Osteocyte (in vitro differentiated cells): ENCODE results near the gene S100A10. TPM values are rescaled to one million over a fixed set of nuclear protein-coding genes. Genes with fewer than 3 reads are reported as not detected.

Experiments
- DNase-seq: peaks from one replicate; pipeline ENCODE4 v3.0.0; 2021; ENCODE audit warnings: mixed read lengths; ENCODE audit not compliant: unreplicated experiment; ENCODE audit errors: extremely low spot score
- H3K27ac Mint-ChIP-seq: one replicate; pipeline ENCODE4 v1.8.0; 2021; ENCODE audit warnings: mild to moderate bottlenecking, mixed read lengths; ENCODE audit not compliant: unreplicated experiment
- H3K27me3 Mint-ChIP-seq: one replicate; pipeline ENCODE4 v1.8.0; 2021; ENCODE audit warnings: mixed read lengths; ENCODE audit not compliant: unreplicated experiment
- H3K36me3 Mint-ChIP-seq: one replicate; pipeline ENCODE4 v1.8.0; 2021; ENCODE audit warnings: mixed read lengths; ENCODE audit not compliant: unreplicated experiment
- H3K4me1 Mint-ChIP-seq: one replicate; pipeline ENCODE4 v1.8.0; 2021; ENCODE audit warnings: mixed read lengths; ENCODE audit not compliant: unreplicated experiment
- H3K4me3 Mint-ChIP-seq: one replicate; pipeline ENCODE4 v1.8.0; 2021; ENCODE audit warnings: mild to moderate bottlenecking, moderate library complexity, mixed read lengths; ENCODE audit not compliant: unreplicated experiment
- H3K9me3 Mint-ChIP-seq: one replicate; pipeline ENCODE4 v1.8.0; 2021; ENCODE audit warnings: mixed read lengths; ENCODE audit not compliant: unreplicated experiment
- CTCF ChIP-seq: fragments of 200-600 bp; sonication (generic); IDR thresholded peaks from 2 replicates; pipeline ENCODE4 v1.5.0; 2021; ENCODE audit warnings: antibody characterized with exemption, mild to moderate bottlenecking, moderate library complexity
- total RNA-seq: library from RNA; stranded (reverse); gene quantifications from 2 replicates; pipeline ENCODE4 v1.2.1, GENCODE V29; 2021

S100A10 gene
- total RNA-seq, 1 donor from 2014 or later: 234 TPM

GRCh38 chr1:152029929-152030211 is 36.2 kb upstream of the S100A10 start:
- Mint-ChIP-seq H3K4me1 (peaks cover 34% of the 10 kb centered on the region), H3K4me3 (no peak overlapping the region), H3K9me3 (peaks cover 9% of the 10 kb centered on the region), H3K27ac (no peak overlapping the region), H3K36me3 (peaks cover 41% of the 10 kb centered on the region), H3K27me3 (no peaks in the 10 kb centered on the region)
- no peak for DNase-seq
- no peak for TF ChIP-seq CTCF

- H3K4me1 Mint-ChIP-seq: peaks cover 28% of the 10 kb centered on the region
- H3K4me3 Mint-ChIP-seq: no peak overlapping the region
- H3K9me3 Mint-ChIP-seq: peaks cover 9% of the 10 kb centered on the region
- H3K36me3 Mint-ChIP-seq: peaks cover 41% of the 10 kb centered on the region
- peak overlapping the region; percentile 82 for H3K27ac Mint-ChIP-seq
- TF ChIP-seq CTCF: no peak
- DNase-seq: no peak
- H3K27me3 Mint-ChIP-seq: no peaks in the 10 kb centered on the region
Observed at GRCh38 chr1:152029144-152029928, 35.7 kb upstream of the S100A10 start.

- Mint-ChIP-seq H3K4me3 (no peak overlapping the region), H3K4me1 (peaks cover 18% of the 10 kb centered on the region), H3K36me3 (peaks cover 18% of the 10 kb centered on the region), H3K27ac (no peak overlapping the region), H3K9me3 (peaks cover 9% of the 10 kb centered on the region), H3K27me3 (peaks cover 9% of the 10 kb centered on the region)
- no peak for DNase-seq
- TF ChIP-seq CTCF: no peak
Observed at GRCh38 chr1:152026895-152027294, 33.2 kb upstream of the S100A10 start.

- no peak for DNase-seq
- Mint-ChIP-seq H3K27me3 (peaks cover 11% of the 10 kb centered on the region), H3K36me3 (peaks cover 2% of the 10 kb centered on the region), H3K4me1 (peaks cover 11% of the 10 kb centered on the region), H3K9me3 (peaks cover 7% of the 10 kb centered on the region), H3K27ac (no peak overlapping the region), H3K4me3 (no peak overlapping the region)
- no peak for TF ChIP-seq CTCF
Observed at GRCh38 chr1:152024223-152024622, 30.6 kb upstream of the S100A10 start.

GRCh38 chr1:152023221-152023620 is 29.6 kb upstream of the S100A10 start:
- DNase-seq: no peak
- Mint-ChIP-seq H3K4me1 (peaks cover 4% of the 10 kb centered on the region), H3K4me3 (no peak overlapping the region), H3K9me3 (no peaks in the 10 kb centered on the region), H3K27ac (no peak overlapping the region), H3K36me3 (no peaks in the 10 kb centered on the region), H3K27me3 (peaks cover 15% of the 10 kb centered on the region)
- no peak for TF ChIP-seq CTCF
